Nucleus accumbens (tissue), 56 donors: ENCODE data around the gene C2orf68.
"Not testable (repeated sequence)": the region's sequence is repeated elsewhere in the genome, so short reads cannot be mapped to it uniquely, and the experiment has no call there.

Source experiments
- DNase-seq, 56 donors: peaks; one replicate each; lab custom pipeline; 2025; lab: John Stamatoyannopoulos, UW

The C2orf68 gene

DNA sequence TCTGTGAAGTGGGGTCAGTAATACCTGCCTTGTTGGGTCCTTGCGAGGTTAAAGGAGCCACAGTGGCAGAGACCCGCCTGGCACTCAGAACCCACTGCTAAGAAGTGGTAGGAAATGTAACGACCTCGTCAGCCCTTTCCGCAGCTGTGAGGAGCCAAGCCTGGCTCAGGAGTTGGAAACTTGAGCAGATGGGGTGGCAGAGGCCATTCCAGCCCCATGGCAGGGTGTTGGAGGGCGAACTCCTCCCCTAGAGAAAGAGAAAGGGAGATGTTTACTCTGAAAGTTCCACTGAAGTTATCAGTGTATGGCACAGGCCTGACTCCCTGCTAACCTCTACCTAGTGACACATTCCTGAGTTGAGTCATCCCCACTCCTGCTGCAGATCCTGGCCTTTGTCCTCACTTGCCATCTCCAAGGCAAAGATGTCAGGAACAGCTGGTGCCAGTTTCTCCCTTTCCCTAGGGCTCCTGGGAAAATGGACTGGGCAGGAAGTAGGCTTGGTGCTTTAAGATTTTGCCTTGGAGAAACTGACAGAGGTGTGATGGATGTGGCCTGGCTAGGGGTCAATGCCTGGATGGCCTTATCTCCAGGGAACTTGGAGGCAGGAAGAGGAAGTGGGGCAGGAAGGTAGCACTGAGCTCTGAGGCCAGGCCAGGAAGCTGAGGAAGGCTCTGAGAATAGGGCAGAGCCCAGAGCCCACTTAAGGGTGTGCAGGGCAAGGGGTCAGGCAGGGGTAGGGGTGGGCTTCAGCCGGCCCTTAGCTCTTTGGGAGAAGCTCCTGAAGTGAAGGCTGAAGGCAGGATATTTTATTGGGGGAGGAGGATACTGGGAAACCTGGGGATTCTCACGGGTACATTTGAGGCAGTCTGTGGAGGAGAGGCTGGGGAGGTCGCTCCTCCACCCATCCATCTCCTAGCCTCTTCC is 26.7 kb downstream of the C2orf68 start:
- no peak for DNase-seq

DNA sequence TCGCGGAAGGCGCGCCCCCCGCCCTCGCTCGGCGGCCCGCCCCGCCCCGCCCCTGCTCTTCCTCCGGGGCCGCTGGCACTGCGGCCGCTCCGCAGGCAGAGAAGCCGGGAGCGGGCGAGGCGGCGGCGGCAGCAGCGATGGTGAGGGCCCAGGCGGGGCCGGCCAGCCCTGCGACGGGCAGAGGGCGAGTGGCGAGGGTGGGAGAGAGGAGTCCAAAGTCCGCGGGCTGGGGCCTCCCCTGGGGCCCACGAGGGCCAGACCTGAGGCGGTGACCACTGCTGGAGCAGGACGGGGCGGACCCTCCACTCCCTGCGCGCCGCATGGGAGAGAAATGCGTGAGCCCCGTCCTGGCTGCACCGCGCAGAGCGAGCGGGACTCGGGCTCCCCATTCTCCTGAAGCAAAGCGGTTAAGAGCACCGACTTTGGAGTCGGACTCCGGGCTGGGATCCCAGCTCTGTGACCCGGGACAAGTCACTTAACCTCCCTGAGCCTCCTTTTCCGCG is 27.5 kb downstream of the C2orf68 start, which contains the start of gene VAMP5:
TSS of gene VAMP5 (plus strand) at position 78 of the 503 bp plus-strand sequence. CDS start at position 138, 60 bp downstream.
- peak in 2 of 56 donors; percentile 18 to 60 for DNase-seq

DNA sequence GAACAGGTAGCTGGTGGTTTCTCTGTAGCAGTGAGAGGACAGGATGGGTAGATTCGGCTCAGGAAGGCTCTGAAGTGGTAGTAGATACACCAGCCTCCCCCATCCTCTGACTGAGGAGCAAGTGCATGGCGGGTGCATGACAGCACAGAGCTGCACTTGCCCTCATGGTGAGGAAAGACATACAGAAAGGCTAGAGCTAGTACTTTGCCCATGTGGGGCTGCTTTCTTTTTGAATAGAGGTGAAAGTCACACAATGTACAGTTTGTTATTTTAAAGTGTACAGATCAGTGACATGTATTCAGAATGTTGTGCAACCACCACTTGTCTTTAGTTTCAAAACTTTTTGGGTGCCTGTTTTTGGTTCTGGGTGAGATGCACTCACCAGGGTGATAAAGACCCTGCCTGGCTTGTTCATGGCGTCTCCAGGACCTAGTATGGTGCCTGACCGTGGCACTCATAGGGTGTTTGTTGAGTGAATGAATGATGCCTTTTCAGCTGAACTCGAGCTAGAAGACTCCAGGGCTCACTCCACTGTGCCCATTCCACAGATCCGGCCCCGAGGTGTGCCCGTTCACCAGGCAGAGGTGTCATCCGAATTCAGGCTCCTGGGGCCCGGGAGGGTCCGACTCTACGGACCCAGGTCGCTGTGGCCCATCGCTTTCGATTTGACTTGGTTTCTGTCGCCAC is 28.1 kb downstream of the C2orf68 start:
- DNase-seq: no peak

DNA sequence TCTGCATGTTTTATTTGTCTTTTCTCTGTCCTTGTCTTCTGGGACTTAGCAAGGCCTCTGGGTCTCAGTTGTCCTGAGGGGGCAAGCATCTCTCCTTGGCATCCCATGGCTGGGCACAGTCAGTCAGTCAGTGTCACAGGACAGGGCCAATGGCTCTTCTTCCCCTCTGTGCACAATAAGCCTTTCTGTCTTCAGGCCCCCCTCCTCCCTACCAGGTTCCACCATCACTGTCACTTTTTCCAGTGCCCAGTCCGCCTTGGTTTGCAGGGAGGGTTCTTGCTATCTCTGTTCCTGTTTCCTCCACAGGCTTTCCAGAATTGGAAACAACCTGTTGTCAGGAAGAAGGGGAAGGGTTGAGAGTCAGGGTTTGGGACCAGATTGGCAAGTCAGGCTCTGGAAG is 29.4 kb downstream of the C2orf68 start:
- peak in 6 of 56 donors; percentile 18 to 52 (median 30) for DNase-seq

DNA sequence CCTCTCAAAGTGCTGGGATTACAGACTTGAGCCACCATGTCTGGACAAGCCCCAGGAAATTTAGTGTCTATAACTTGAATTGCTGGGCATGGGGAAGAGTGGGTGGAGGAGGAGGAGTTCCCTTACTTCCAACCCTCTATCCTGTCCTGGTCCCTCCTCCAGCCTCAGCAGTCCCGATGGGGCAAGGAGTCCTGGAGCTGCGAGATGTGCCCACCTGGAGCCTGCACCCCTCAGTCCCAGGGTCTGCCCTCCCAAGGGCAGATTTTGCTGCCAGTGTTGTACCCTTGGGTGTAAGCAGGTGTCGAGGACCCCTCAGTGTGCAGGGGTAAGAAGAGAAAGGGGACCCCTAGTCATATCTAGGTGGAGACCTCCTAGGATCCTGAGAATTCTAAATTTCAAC is 31.7 kb downstream of the C2orf68 start:
- DNase-seq: no peak

DNA sequence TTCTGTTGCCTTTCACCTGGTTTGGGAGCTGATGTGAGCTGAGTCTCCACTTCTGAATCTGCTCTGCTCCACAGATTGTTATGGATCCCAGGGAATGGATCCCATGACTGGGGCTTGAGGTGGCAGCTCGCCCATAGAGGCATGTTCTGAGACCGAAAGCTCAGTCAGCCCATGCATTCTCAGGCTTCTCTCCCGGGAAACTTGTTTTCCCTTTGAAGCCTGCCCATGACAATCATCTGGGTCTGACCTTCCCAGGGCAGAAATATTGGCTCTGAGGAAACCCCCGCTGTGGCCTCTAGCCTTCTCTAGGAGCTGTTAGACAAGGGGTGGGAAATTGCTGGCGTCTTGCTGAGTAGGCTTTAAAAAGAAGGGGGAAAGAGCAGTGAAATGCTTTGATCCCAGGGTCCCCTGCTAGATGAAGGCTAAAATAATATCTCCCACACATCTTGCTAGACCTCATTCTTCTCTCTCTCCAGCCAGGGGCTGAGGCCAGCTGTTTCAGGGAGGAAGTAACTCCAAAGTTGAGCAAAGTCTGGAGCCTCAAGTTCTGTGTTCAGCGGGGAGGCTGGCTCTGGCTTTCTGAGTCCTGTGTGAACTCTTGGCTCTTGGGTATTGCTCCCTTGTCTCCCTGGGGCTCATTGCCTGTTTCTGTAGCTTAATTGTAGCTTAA is 32.5 kb downstream of the C2orf68 start:
- peak in 1 of 56 donors; percentile 16 for DNase-seq

DNA sequence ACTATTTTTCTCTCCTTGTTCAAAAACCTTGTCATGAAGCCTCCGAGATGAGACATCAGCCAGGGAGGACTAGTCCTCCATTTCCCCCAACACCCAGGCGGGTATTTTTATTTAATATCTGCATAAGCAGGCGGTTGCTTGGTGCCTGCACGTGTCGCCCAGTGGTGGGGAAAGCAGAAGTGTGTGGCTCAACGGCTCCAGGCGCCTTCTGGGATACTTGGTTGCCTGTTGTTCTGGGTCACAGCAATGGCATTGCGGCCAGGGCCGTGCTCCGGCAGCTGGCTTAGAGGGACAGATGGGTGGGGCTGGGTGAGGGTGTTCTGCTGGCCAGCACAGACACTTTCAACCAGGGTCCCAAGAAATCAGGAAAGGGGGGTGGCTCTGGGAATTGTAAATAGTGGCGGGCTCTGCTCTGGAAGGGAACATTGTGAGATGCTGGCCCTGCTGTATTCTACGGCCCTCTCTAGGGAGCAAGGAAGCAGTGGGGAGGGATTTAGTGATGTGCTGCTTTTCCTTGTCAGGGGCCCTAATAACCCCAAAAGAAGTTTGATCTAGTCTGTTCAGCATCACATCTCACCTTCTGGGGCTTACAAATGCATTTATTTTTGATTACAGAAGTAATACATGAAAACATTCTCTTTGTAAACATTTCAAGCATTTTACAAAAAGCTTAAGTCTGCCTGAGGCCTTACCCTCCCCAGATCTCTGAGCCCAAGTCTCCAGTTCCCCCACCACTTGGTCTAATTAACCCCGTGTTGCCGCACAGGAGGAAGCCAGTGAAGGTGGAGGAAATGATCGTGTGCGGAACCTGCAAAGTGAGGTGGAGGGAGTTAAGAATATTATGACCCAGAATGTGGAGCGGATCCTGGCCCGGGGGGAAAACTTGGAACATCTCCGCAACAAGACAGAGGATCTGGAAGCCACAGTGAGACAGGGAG is 33.4 kb downstream of the C2orf68 start:
- DNase-seq: peak in 3 of 56 donors; percentile 11 to 42 (median 11)

DNA sequence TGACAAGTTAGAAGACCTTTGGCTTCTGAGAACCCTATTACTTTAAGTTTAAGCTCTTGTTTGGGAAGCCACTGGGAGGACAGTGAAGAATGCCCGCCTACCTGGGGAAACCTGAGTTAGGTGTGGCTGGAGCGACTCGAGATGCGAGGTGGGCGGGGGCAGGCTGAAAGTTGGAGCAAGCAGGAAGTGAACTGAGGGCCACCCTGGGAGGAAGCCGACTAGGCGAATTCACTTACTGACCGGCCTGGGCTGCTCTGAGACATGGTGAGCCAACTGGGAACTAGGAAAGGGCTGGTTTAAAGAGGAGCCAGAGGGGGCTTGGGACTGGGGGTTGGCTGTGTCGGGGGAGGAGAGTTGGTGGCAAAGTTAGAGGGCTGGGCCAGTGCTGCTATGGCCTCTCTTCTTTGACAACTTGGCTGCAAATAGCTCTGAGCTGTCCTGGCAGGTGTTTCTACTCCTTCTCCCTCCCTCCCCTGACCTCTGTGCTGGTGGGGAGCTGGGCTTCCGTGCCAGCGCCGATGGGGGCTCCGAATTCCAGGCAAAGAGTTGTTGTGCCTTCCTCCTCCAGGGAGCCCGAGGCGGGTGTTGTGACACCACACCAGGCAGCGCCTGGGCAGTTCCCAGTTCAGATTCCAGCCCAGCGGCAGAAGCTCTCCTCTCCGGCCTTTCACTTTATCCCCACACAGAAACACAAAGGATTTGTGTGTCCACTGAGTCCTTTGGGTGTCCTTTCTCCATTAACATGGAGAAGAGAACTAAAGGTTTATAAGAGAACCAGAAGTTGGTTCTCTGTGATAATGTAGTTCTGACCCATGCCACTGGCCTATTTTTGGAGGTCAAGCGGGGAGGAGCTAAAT is 34.3 kb downstream of the C2orf68 start, which contains the start of gene VAMP8:
TSS of gene VAMP8 (plus strand) at position 201 of the 857 bp plus-strand sequence. CDS start at position 262, 61 bp downstream.
- DNase-seq: no peak

DNA sequence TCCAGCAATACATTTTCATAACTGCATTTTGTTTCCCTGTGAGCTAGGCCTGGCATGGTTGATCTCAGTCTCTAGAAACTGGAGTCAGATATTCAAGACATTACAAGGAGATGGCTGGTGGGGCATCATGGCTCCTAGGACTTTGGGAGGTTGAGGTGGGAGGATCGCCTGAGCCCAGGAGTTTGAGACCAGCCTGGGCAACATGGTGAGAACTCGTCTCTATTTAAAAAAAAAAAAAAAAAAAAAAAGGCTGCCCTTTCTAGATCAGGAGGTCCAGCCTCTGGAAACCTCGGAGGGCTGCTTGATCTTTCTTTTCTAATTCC is 34.8 kb downstream of the C2orf68 start:
- DNase-seq: no peak

DNA sequence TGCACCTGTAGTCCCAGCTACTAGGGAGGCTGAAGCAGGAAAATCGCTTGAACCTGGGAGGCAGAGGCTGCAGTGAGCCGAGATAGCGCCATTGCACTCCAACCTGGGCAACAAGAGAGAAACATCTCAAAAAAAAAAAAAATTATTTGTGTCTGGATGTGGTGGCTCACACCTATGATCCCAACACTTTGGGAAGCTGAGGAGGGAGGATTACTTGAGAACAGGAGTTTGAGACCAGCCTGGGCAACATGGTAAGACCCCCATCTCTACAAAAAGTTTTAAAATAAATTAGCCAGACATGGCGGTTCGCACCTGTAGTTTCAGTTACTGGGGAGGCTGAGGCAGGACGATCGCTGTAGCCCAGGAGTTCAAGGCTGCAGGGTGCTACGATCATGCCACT is 36.1 kb downstream of the C2orf68 start:
- no peak for DNase-seq

DNA sequence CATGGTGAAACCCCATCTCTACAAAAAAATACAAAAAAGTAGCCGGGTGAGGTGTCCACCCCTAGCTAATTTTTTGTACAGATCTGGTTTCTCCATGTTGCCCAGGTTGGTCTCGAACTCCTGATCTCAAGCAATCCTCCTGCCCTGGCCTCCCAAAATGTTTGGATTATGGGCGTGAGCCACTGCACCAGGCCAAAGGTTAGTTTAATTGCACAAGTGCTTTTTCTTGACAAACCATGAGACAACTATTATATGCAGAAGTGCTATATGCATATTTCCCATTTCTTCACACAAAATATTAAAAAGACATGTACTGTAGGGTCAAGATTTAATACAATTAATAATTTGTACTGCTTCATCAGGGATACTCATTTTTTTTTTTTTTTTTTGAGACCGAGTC is 45.6 kb downstream of the C2orf68 start:
- DNase-seq: no peak

DNA sequence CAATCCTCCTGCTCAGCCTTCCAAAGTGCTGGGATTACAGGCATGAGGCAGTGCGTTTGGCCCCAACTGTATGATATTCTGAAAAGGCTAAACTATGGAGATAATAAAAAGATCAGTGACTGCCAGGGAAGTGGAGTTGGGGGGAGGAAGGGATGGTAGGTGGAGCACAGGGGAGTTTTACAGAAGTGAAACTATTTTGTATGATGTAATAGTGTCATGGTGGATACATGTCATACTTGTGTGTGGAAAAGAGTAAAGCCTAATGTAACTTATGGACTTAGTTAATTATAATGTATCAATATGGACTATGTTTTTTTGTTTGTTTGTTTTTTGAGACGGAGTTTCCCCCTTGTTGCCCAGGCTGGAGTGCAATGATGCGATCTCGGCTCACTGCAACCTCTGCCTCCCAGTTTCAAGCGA is 47.7 kb downstream of the C2orf68 start:
- no peak for DNase-seq

DNA sequence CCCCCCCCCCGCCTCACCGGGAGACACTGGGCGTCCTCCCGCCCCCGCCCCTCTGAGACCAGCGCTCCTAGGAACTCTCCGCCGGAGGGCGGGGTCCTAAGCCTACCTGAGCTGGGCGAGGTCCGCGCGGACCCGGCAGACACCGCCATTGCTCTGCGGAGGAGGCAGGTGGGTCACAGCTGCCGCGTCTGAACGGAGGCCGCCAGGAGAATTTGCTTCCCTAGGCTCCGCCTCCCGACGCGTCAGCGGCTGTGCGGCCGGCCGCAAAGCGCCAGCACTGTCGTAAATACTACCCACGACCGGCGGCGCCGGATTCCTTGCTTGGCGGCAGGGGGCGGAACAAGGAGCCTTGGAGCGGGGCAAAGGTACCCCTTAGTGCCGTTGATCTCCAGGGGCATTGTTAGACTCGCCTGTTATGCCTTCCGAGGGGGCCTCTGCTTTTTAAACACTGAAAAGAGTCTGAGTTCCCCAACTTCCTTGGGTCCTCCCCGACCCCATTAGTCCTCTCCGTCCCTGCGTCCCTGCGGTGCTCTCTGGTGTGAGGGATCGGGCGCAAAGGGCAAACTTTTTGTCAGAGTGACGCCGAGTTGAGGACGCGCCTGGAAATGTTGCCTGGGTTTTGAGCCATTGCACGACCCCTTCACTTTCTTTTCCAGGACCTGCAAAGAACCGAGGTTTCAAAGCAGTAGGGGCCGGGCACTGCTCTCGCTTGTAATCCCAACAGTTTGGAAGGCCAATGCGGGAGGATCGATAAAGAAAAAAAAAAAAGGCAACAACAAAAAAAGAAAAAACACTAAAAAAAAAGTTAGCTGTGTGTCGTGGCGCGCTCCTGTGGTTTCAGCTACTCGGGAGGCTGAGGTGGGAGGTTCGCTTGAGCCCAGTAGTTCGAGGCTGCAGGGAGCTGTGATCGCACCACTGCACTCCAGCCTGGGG is 50.3 kb downstream of the C2orf68 start, which contains the start of gene GGCX:
TSS of gene GGCX (minus strand) at position 214 of the 933 bp plus-strand sequence. CDS start at position 149, 65 bp downstream.
- peak; percentile 52 to 96 (median 89) for DNase-seq

DNA sequence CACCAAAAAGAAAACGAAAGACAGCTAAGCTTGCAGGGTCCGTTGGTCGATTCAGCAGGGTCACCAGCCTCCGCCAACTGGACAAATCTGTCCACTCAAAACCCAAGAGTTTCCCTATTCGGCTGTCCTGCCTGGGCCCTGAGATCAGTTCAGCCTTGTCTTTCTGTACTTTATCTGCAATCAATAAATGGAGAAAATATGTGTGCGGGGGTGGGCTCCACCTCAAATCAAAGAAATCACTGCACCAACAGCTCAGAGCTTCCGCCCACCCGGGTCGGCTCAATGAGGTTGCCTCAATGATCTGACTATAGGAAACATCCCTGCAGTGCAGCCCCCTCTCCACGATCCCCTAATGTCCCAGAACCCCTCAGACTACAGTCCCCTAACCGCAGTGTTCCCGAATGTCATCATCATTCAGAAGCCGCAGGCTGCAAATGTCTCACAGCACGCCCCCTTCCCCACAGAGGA is 51.0 kb downstream of the C2orf68 start:
- peak in 2 of 56 donors; percentile 56 to 70 for DNase-seq

DNA sequence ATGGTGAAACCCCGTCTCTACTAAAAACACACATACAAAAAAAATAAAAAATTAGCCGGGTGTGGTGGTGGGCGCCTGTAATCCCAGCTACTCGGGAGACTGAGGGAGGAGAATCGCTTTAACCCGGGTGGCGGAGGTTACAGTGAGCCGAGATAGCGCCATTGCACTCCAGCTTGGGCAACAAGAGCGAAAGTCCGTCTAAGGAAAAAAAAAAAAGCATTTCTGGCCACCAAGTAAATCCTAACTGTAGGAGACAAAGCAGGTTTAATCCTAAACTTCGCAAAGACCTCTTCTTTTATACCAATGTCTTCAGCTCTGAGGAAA is 51.5 kb downstream of the C2orf68 start:
- DNase-seq: not testable (repeated sequence)

DNA sequence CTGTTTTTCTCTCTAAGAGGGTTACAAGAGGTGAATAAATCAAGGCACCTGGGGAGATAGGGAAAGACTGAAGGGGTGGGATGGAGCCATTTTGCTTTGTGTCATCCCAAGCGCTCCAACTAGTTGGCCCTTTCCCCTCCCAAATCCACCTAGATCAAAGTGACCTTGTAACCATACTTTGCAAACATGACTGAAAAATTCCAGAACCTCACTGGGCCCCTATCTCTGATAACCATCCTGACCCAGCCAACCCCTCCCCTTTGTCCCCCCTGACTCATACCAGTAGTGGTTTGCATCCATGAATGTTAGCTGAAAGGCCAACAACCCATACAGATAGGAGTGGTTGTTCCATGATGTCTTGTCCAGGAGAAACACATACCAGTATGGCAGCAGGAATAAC is 53.7 kb downstream of the C2orf68 start:
- DNase-seq: no peak

DNA sequence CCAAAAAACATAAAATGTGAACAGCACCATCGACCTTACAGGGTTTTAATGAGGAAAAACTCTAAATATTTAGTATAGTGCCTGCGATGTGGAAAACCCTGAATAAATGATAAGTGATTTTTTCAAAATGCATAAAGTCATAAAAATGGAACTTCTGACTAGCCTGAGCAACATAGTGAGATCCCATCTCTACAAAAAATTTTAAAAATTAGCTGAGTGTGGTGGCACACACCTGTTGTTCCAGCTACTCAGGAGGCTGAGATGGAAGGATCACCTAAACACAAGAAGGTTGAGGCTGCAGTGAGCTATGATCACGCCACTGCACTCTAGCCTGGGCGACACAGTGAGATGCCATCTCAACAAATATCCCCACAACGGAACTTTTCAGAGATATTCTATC is 54.7 kb downstream of the C2orf68 start:
- no peak for DNase-seq
